Measurements from ENCODE around the gene PCDHGB3.

GRCh38 chr5:141403387-141403786, 33.3 kb downstream of the PCDHGB3 start:
- TF ChIP-seq CTCF (IDR thresholded peaks at IDR 0.05) (no peak), ZFX (IDR thresholded peaks at IDR 0.05; ENCODE audit: borderline replicate concordance) (no peak)
